HCT116 (cell line): ENCODE results near the gene PSMB5. TPM values are rescaled to one million over a fixed set of nuclear protein-coding genes. Genes with fewer than 3 reads are reported as not detected.

Experiments used
- ATAC-seq: fragments of 200-7000 bp; cut with Tn5 transposase; 2 replicates; pipeline ENCODE4 v1.9.1; 2020; ENCODE audit warnings: mild to moderate bottlenecking, moderate library complexity
- BruUV-seq: library from RNA; stranded (reverse); fragments of 400-500 nt; replicated peaks from 2 replicates; lab custom pipeline; 2021; lab: Mats Ljungman, UMichigan
- CTCF ChIA-PET: fragments of 300-600 bp; sonication (Branson Sonifier 250); formaldehyde crosslinking; loops from one replicate; lab custom pipeline; 2021; ENCODE audit warnings: antibody characterized with exemption; lab: Charles Lee
- POLR2A ChIA-PET: fragments of 300-600, 350-600 bp; sonication (Branson Sonifier 250); formaldehyde crosslinking; loops from one replicate; lab custom pipeline; 2021; ENCODE audit warnings: antibody characterized with exemption; lab: Charles Lee
- RAD21 ChIA-PET, 2 experiments: fragments of 300-600 bp; sonication (Branson Sonifier 250); formaldehyde crosslinking; loops; one replicate each; lab custom pipeline; 2023; ENCODE audit warnings: low total read pairs in 2 of 2; ENCODE audit not compliant: uncharacterized antibody in 2 of 2, unreplicated experiment in 2 of 2, low non-redundant PET in 1 of 2; lab: Charles Lee
- DNase-seq: peaks from one replicate; pipeline ENCODE4 v3.0.0-alpha.2; 2010; ENCODE audit warnings: low read depth, low spot score
- H2AFZ ChIP-seq: fragments of 200-600 bp; shearing (Covaris generic), sonication (generic); 2 replicates; pipeline ENCODE4 v1.6.1; 2017; ENCODE audit warnings: low read depth, mixed run types, mixed read lengths, antibody characterized with exemption, low read length; ENCODE audit not compliant: poor library complexity, severe bottlenecking
- H3K27ac ChIP-seq: 2 replicates; pipeline ENCODE4 v1.5.1; 2012; ENCODE audit warnings: low read depth, low read length
- H3K27me3 ChIP-seq: fragments of 200-600 bp; sonication (generic); 2 replicates; pipeline ENCODE4 v1.6.1; 2016; ENCODE audit warnings: mixed run types, low read length, mixed read lengths; ENCODE audit not compliant: insufficient read depth
- H3K36me3 ChIP-seq, 2 experiments: fragments of 200-500 bp in 1 of 2; fragments of 200-600 bp in 1 of 2; sonication (Bioruptor generic) in 1 of 2; sonication (generic) in 1 of 2; 2 replicates each; pipeline versions ENCODE4 v1.5.1 to v1.6.1; 2014 to 2016; ENCODE audit warnings: low read length in 2 of 2, inconsistent platforms in 1 of 2, mixed read lengths in 1 of 2, mixed run types in 1 of 2; ENCODE audit not compliant: insufficient read depth in 2 of 2, control insufficient read depth in 1 of 2
- H3K4me1 ChIP-seq, 2 experiments: fragments of 200-600 bp in 1 of 2; sonication (generic) in 1 of 2; 2 replicates each; pipeline versions ENCODE4 v1.5.1 to v1.6.1; 2012 to 2017; ENCODE audit warnings: low read length in 2 of 2, inconsistent platforms in 1 of 2, mild to moderate bottlenecking in 1 of 2, mixed read lengths in 1 of 2, mixed run types in 1 of 2, moderate library complexity in 1 of 2; ENCODE audit not compliant: insufficient read depth in 2 of 2, control insufficient read depth in 1 of 2
- H3K4me2 ChIP-seq: fragments of 200-600 bp; sonication (generic); 2 replicates; pipeline ENCODE4 v1.6.1; 2017; ENCODE audit warnings: mixed run types, low read length, mixed read lengths
- H3K4me3 ChIP-seq, 2 experiments: fragments of 200-600 bp in 1 of 2; sonication (generic) in 1 of 2; replicated peaks in 1 of 2; 2 replicates each; pipeline ENCODE4 v1.5.1; 2011 to 2016; ENCODE audit warnings: low read length in 2 of 2, control low read depth in 1 of 2, low read depth in 1 of 2, mild to moderate bottlenecking in 1 of 2, mixed read lengths in 1 of 2, mixed run types in 1 of 2
- H3K79me2 ChIP-seq: fragments of 200-600 bp; sonication (generic); 2 replicates; pipeline ENCODE4 v1.6.1; 2017; ENCODE audit warnings: mild to moderate bottlenecking, mixed run types, low read length, moderate library complexity, mixed read lengths; ENCODE audit not compliant: insufficient read depth
- H3K9ac ChIP-seq: fragments of 200-600 bp; sonication (generic); 2 replicates; pipeline ENCODE4 v1.6.1; 2016; ENCODE audit warnings: low read length, mixed read lengths
- H3K9me2 ChIP-seq: fragments of 200-600 bp; sonication (generic), shearing (Covaris generic); 2 replicates; pipeline ENCODE4 v1.6.1; 2017; ENCODE audit warnings: mixed run types, mild to moderate bottlenecking, moderate library complexity; ENCODE audit not compliant: insufficient read depth
- H3K9me3 ChIP-seq, 2 experiments: fragments of 200-500 bp in 1 of 2; fragments of 200-600 bp in 1 of 2; sonication (Bioruptor generic) in 1 of 2; sonication (generic) in 1 of 2; 2 replicates each; pipeline ENCODE4 v1.6.1; 2014 to 2017; ENCODE audit warnings: low read length in 2 of 2, mixed read lengths in 2 of 2, inconsistent platforms in 1 of 2, low read depth in 1 of 2, mild to moderate bottlenecking in 1 of 2, mixed run types in 1 of 2, moderate library complexity in 1 of 2; ENCODE audit not compliant: control insufficient read depth in 1 of 2, insufficient read depth in 1 of 2
- H4K20me1 ChIP-seq: fragments of 200-600 bp; sonication (generic), shearing (Covaris generic); 2 replicates; pipeline ENCODE4 v1.6.1; 2017; ENCODE audit warnings: mixed run types, mild to moderate bottlenecking, moderate library complexity; ENCODE audit not compliant: insufficient read depth
- CBX3 ChIP-seq: IDR thresholded peaks from 2 replicates; pipeline ENCODE4 v1.6.1; 2012; ENCODE audit warnings: low read depth
- ELF1 ChIP-seq: IDR thresholded peaks from 2 replicates; pipeline ENCODE4 v1.6.1; 2012; ENCODE audit warnings: low read depth, borderline replicate concordance
- EZH2phosphoT487 ChIP-seq: fragments of 200-600 bp; IDR thresholded peaks from 2 replicates; pipeline ENCODE4 v1.6.1; 2018; ENCODE audit warnings: antibody characterized with exemption, borderline replicate concordance
- FOSL1 ChIP-seq: IDR thresholded peaks from 2 replicates; pipeline ENCODE4 v1.6.1; 2012; ENCODE audit warnings: low read depth
- JUND ChIP-seq: IDR thresholded peaks from 2 replicates; pipeline ENCODE4 v1.6.1; 2012
- POLR2A ChIP-seq: IDR thresholded peaks from 2 replicates; pipeline ENCODE4 v1.7.0; 2011; ENCODE audit warnings: borderline replicate concordance; ENCODE audit not compliant: insufficient read depth, insufficient read length; ENCODE audit errors: extremely low read depth
- POLR2AphosphoS5 ChIP-seq: IDR thresholded peaks from 2 replicates; pipeline ENCODE4 v1.6.1; 2011; ENCODE audit warnings: mild to moderate bottlenecking, low read depth, low read length, moderate library complexity
- SIN3A ChIP-seq: IDR thresholded peaks from 2 replicates; pipeline ENCODE4 v1.6.1; 2012; ENCODE audit warnings: low read depth
- YY1 ChIP-seq: IDR thresholded peaks from 2 replicates; pipeline ENCODE4 v1.6.1; 2011; ENCODE audit warnings: low read length, low read depth, moderate library complexity, mild to moderate bottlenecking; ENCODE audit not compliant: insufficient replicate concordance; ENCODE audit errors: extremely low read depth
- ZFX ChIP-seq: fragments of 450-650 bp; IDR thresholded peaks from 2 replicates; pipeline ENCODE4 v1.6.1; 2017
- ZNF274 ChIP-seq: fragments of 200-500 bp; sonication (Bioruptor generic); IDR thresholded peaks from 2 replicates; pipeline ENCODE4 v1.6.1; 2014; ENCODE audit warnings: mild to moderate bottlenecking, low read depth, low read length, inconsistent platforms
- intact Hi-C: fragments of 100-400 bp; cut with micrococcal nuclease; formaldehyde crosslinking; loops from 2 replicates; pipeline ENCODE4 v1.10.0; 2022
- total RNA-seq: library from RNA; stranded (reverse); gene quantifications from one replicate; pipeline ENCODE4 v1.2.1, GENCODE V29; 2021; ENCODE audit not compliant: unreplicated experiment
- TF ChIP-seq, protein P1 (sequence below): IDR thresholded peaks from 2 replicates; pipeline ENCODE4 v1.6.1; 2012; ENCODE audit warnings: low read depth
- TF ChIP-seq, protein P2 (sequence below): IDR thresholded peaks from 2 replicates; pipeline ENCODE4 v1.6.1; 2012

The PSMB5 gene
- total RNA-seq, 1 experiment from 2014 or later = 212 TPM

DNA sequence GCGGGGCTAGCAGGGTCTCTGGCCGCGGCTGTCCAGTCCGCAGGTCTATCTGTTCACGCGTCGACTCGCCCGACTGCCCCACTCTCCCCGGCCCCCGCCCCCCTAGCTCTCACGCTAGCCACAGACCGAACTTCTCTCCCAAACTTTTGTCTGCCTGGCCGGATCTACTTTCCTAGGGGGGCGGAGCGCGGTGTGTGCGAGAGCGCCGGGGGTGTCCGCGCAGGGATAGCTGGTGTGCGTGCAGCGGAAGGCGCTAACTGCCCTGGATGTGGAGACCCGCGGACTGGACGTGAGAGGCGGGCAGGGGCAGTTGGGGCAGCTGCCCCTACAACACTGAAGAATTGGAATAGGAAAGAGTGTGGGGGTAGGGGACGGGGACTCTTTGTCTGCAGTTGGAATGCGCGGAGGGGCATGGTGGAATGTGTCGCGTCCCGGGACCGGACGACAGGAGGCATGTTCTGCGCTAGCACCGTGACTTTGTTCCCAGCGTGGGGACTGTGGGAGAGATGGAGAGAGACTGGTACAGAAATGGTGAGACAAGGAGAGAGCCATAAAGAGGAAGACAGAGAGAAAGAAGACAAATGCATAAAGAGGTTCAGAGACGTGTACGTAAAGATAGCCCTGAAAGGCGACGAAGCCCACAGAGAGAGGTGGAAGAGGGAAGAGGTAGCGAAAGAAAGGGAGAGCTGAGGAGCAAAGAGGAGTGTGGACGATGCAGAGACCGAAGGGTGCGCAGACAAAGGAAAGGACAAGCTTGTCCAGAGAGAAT lies 52.0 kb downstream of the PSMB5 start, which contains the start of gene AJUBA:
AJUBA (minus strand) TSS at position 75 of the 769 bp plus-strand sequence. CDS start 285 bp downstream, outside the sequence.
- no TSS peak for BruUV-seq
- POLR2A ChIA-PET = interaction anchor here (1.0 to 2.5 kb wide), 6 partner anchors 24 to 112 kb away, joined by 3 to 10 read pairs (median 3); partner anchors contain the start of genes ACIN1 and C14orf119
- CTCF ChIA-PET = interaction anchor here (1.0 to 7.6 kb wide), 10 partner anchors 9 to 159 kb away, joined by 4 to 175 read pairs (median 7); partner anchors contain the start of gene CDH24
- H3K9me2 ChIP-seq = no peaks in the 10 kb centered on the region
- no peaks in the 10 kb centered on the region for H3K27me3 ChIP-seq
- peak; percentile 78 for DNase-seq
- TF ChIP-seq YY1 (peak; percentile 5), CBX3 (no peak)
- RAD21 ChIA-PET = interaction anchor here (0.9 to 1.3 kb wide), 4 partner anchors 52 to 86 kb away, joined by 3 read pairs; no protein-coding TSS in a partner anchor
- peak within 1 kb of the TSS; percentile 95 for H3K27ac ChIP-seq
- peak within 1 kb of the TSS; percentile 90 for H3K9ac ChIP-seq
- no peaks in the 10 kb centered on the region for H3K9me3 ChIP-seq
- H2AFZ ChIP-seq = peak within 1 kb of the TSS; percentile 84
- H3K4me1 ChIP-seq = peaks cover 28 to 38% of the 10 kb centered on the region in 2 experiments
- peak within 1 kb of the TSS; percentile 77 to 83 for H3K4me3 ChIP-seq
- H4K20me1 ChIP-seq = no peaks in the 10 kb centered on the region
- intact Hi-C loops = loop anchor here (1.0 to 10.0 kb wide), 6 partner anchors 9 to 598 kb away; partner anchors contain the start of genes BCL2L2 and PPP1R3E
- H3K79me2 ChIP-seq = peaks cover 44% of the 10 kb centered on the region
- H3K36me3 ChIP-seq = no peaks in the 10 kb centered on the region; a peak in 1 of 4 replicates
- H3K4me2 ChIP-seq = peak within 1 kb of the TSS; percentile 97
- ATAC-seq = peak; percentile 57

DNA sequence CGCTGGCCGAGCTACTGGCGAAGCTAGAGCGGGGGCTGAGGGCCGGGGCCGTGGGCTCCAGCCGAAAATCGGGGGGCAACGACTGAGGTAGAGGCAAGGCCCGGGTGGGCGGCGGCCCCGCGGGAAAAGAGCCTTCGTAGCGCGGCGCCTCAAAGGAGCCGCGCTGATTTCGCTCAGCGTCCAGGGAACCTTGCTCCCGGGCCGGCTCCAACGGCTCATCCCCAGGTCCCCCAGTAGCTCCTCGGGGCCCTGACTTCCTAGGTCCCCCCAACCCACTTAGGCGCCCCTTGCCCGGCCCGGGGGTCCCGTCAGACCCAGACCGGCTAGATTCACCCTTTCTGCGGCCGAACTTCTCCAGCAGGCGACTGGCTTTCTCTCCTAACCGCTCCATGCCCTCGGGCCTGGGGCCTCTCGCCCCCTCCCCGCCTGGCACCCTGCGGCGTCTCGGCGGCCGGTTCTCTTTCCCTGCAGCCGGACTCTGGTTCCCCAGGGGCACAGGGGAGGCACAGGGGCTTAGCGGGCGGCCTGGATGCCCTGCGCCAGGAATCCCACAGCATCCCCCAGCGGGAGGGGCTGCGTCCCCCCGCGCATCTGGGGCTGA lies 52.7 kb downstream of the PSMB5 start:
- Histone ChIP-seq H3K36me3 (no peaks in the 10 kb centered on the region; a peak in 1 of 4 replicates), H3K4me2 (peak overlapping the region; percentile 97), H3K4me3 (peak overlapping the region; percentile 77 to 83), H3K9ac (peak overlapping the region; percentile 90), H3K27ac (peak overlapping the region; percentile 95), H4K20me1 (no peaks in the 10 kb centered on the region), H3K9me2 (no peaks in the 10 kb centered on the region), H2AFZ (no peak overlapping the region), H3K9me3 (no peaks in the 10 kb centered on the region), H3K79me2 (peaks cover 50% of the 10 kb centered on the region), H3K27me3 (no peaks in the 10 kb centered on the region), H3K4me1 (peaks cover 34 to 45% of the 10 kb centered on the region in 2 experiments)
- CTCF ChIA-PET = interaction anchor here (1.0 to 7.6 kb wide), 10 partner anchors 8 to 159 kb away, joined by 4 to 175 read pairs (median 6); partner anchors contain the start of gene CDH24
- POLR2A ChIA-PET = interaction anchor here (0.6 to 2.5 kb wide), 6 partner anchors 14 to 113 kb away, joined by 3 to 10 read pairs (median 3); partner anchors contain the start of genes ACIN1 and C14orf119
- BruUV-seq = no TSS peak
- RAD21 ChIA-PET = interaction anchor here (0.7 to 1.3 kb wide), 5 partner anchors 51 to 216 kb away, joined by 3 read pairs; partner anchors contain the start of gene OXA1L (in 1 of the 2)
- no peak for DNase-seq
- intact Hi-C loops = loop anchor here (2.0 to 10.0 kb wide), 5 partner anchors 51 to 597 kb away; partner anchors contain the start of genes BCL2L2 and PPP1R3E
- ATAC-seq = peak; percentile 4
- TF ChIP-seq ZNF274 = no peak
- no peak for TF ChIP-seq CBX3
- peak; percentile 33; the same call in 1 of the 2 replicates for TF ChIP-seq POLR2AphosphoS5
- peak; percentile 53; the same call in 1 of the 2 replicates for TF ChIP-seq ZFX
- TF ChIP-seq EZH2phosphoT487 = no peak
- no peak for TF ChIP-seq SIN3A
- no peak for TF ChIP-seq POLR2A
- TF ChIP-seq, protein P1, sequence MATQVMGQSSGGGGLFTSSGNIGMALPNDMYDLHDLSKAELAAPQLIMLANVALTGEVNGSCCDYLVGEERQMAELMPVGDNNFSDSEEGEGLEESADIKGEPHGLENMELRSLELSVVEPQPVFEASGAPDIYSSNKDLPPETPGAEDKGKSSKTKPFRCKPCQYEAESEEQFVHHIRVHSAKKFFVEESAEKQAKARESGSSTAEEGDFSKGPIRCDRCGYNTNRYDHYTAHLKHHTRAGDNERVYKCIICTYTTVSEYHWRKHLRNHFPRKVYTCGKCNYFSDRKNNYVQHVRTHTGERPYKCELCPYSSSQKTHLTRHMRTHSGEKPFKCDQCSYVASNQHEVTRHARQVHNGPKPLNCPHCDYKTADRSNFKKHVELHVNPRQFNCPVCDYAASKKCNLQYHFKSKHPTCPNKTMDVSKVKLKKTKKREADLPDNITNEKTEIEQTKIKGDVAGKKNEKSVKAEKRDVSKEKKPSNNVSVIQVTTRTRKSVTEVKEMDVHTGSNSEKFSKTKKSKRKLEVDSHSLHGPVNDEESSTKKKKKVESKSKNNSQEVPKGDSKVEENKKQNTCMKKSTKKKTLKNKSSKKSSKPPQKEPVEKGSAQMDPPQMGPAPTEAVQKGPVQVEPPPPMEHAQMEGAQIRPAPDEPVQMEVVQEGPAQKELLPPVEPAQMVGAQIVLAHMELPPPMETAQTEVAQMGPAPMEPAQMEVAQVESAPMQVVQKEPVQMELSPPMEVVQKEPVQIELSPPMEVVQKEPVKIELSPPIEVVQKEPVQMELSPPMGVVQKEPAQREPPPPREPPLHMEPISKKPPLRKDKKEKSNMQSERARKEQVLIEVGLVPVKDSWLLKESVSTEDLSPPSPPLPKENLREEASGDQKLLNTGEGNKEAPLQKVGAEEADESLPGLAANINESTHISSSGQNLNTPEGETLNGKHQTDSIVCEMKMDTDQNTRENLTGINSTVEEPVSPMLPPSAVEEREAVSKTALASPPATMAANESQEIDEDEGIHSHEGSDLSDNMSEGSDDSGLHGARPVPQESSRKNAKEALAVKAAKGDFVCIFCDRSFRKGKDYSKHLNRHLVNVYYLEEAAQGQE = no peak
- TF ChIP-seq YY1 = no peak
- no peak for TF ChIP-seq JUND
- TF ChIP-seq, protein P2, sequence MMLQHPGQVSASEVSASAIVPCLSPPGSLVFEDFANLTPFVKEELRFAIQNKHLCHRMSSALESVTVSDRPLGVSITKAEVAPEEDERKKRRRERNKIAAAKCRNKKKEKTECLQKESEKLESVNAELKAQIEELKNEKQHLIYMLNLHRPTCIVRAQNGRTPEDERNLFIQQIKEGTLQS = no peak
- no peak for TF ChIP-seq FOSL1
- no peak for TF ChIP-seq ELF1
